ENCODE data around the gene TXNRD2. TPM values are rescaled to one million over a fixed set of nuclear protein-coding genes. Genes with fewer than 3 reads are reported as not detected.

The TXNRD2 gene
- total RNA-seq, 1 experiment from 2014 or later = 19.7 TPM

DNA sequence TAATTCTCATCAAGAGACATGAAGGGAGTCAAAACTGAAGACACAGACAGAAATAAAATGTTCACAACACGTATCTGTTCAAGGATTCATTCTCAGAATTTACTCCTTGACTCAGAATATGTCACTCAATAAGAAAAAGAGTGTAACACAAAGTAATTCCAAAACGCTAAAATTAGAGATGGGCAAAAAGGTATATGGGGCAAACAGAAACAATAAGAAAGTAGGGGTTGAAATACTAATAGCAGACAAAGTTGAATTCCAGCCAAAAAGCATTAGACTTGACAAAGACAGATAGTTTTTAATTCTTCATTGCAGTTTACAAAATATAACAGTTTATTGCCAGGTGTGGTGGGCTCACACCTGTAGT, 113.6 kb downstream of the TXNRD2 start:
- Histone ChIP-seq H3K4me1 (ENCODE audit: control insufficient read depth in 1 of 2, insufficient read depth in 2 of 2, low read length in 2 of 2) (no peaks in the 10 kb centered on the region), H3K9ac (ENCODE audit: low read length) (no peak overlapping the region), H4K20me1 (ENCODE audit: insufficient read depth) (no peaks in the 10 kb centered on the region), H2AFZ (ENCODE audit: low read depth, low read length, poor library complexity, severe bottlenecking) (no peak overlapping the region), H3K4me3 (replicated peaks in 1 of 2; ENCODE audit: low read depth in 1 of 2, low read length in 2 of 2) (no peak overlapping the region), H3K36me3 (ENCODE audit: control insufficient read depth in 1 of 2, insufficient read depth in 2 of 2, low read length in 2 of 2) (no peaks in the 10 kb centered on the region), H3K4me2 (ENCODE audit: low read length) (no peak overlapping the region), H3K79me2 (ENCODE audit: insufficient read depth, low read length) (no peaks in the 10 kb centered on the region), H3K9me2 (ENCODE audit: insufficient read depth) (no peaks in the 10 kb centered on the region), H3K27me3 (ENCODE audit: insufficient read depth, low read length) (no peaks in the 10 kb centered on the region), H3K9me3 (ENCODE audit: control insufficient read depth in 1 of 2, insufficient read depth in 1 of 2, low read depth in 1 of 2, low read length in 2 of 2) (no peaks in the 10 kb centered on the region), H3K27ac (ENCODE audit: low read depth, low read length) (no peak overlapping the region)
- ATAC-seq = no peak
- intact Hi-C loops (cut with micrococcal nuclease) = no loop called here
- DNase-seq (ENCODE audit: low read depth, low spot score) = no peak
- BruUV-seq (replicated peaks) = no TSS peak
- ChIA-PET RAD21 (ENCODE audit: low non-redundant PET in 1 of 2, low total read pairs in 2 of 2, uncharacterized antibody in 2 of 2, unreplicated experiment in 2 of 2) (no interaction called here), POLR2A (no interaction called here), CTCF (no interaction called here)
- TF ChIP-seq FOSL1 (IDR thresholded peaks at IDR 0.05; ENCODE audit: low read depth) (no peak), MAX (IDR thresholded peaks at IDR 0.05) (no peak), SP1 (IDR thresholded peaks at IDR 0.05; ENCODE audit: low read depth) (no peak), POLR2AphosphoS5 (IDR thresholded peaks at IDR 0.05; ENCODE audit: low read depth, low read length) (no peak), EZH2phosphoT487 (IDR thresholded peaks at IDR 0.05; ENCODE audit: borderline replicate concordance) (no peak), JUND (IDR thresholded peaks at IDR 0.05) (no peak), SIN3A (IDR thresholded peaks at IDR 0.05; ENCODE audit: low read depth) (no peak)
- TF ChIP-seq, protein P1, sequence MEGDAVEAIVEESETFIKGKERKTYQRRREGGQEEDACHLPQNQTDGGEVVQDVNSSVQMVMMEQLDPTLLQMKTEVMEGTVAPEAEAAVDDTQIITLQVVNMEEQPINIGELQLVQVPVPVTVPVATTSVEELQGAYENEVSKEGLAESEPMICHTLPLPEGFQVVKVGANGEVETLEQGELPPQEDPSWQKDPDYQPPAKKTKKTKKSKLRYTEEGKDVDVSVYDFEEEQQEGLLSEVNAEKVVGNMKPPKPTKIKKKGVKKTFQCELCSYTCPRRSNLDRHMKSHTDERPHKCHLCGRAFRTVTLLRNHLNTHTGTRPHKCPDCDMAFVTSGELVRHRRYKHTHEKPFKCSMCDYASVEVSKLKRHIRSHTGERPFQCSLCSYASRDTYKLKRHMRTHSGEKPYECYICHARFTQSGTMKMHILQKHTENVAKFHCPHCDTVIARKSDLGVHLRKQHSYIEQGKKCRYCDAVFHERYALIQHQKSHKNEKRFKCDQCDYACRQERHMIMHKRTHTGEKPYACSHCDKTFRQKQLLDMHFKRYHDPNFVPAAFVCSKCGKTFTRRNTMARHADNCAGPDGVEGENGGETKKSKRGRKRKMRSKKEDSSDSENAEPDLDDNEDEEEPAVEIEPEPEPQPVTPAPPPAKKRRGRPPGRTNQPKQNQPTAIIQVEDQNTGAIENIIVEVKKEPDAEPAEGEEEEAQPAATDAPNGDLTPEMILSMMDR (IDR thresholded peaks at IDR 0.05 in 2 of 3, conservative IDR thresholded peaks at IDR 0.05 in 1 of 3; ENCODE audit: borderline replicate concordance in 1 of 3, insufficient read depth in 1 of 3, low read depth in 2 of 3, low read length in 2 of 3) = no peak
- TF ChIP-seq, protein P2, sequence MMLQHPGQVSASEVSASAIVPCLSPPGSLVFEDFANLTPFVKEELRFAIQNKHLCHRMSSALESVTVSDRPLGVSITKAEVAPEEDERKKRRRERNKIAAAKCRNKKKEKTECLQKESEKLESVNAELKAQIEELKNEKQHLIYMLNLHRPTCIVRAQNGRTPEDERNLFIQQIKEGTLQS (IDR thresholded peaks at IDR 0.05) = no peak

Measured in HCT116 (cell line).